PFSK-1 (cell line): ENCODE results near the gene MEGF11.

ENCODE experiments used
- FOXP2 ChIP-seq: optimal IDR thresholded peaks from 2 replicates; pipeline ENCODE3; 2011; ENCODE audit warnings: borderline replicate concordance, control low read depth, inconsistent platforms; ENCODE audit not compliant: insufficient read depth; ENCODE audit errors: extremely low read length, extremely low read depth
- POLR2AphosphoS5 ChIP-seq: IDR thresholded peaks from 2 replicates; pipeline ENCODE4 v1.6.1; 2012; ENCODE audit warnings: low read depth, mild to moderate bottlenecking, control low read depth, low read length, moderate library complexity
- REST ChIP-seq, 2 experiments: IDR thresholded peaks; 2 replicates each; pipeline versions ENCODE4 v1.6.1 to v1.8.0; 2011 to 2012; ENCODE audit warnings: low read depth in 2 of 2, low read length in 2 of 2, control low read depth in 1 of 2, inconsistent platforms in 1 of 2, mild to moderate bottlenecking in 1 of 2, moderate library complexity in 1 of 2; ENCODE audit not compliant: insufficient read depth in 1 of 2
- SIN3A ChIP-seq: IDR thresholded peaks from 2 replicates; pipeline ENCODE4 v1.6.1; 2012; ENCODE audit warnings: mild to moderate bottlenecking, low read length, moderate library complexity, borderline replicate concordance; ENCODE audit not compliant: insufficient read depth
- TAF1 ChIP-seq: IDR thresholded peaks from 2 replicates; pipeline ENCODE4 v1.6.1; 2012; ENCODE audit warnings: low read length, control low read depth, borderline replicate concordance; ENCODE audit not compliant: insufficient read depth

Gene MEGF11

GRCh38 chr15:65869954-65870871 lies 383.3 kb downstream of the MEGF11 start:
- TF ChIP-seq TAF1, result no peak; the same call in 1 of the 2 replicates
- peak; percentile 25; the same call in 1 of the 2 replicates for TF ChIP-seq SIN3A
- peak; percentile 40; the same call in 1 of the 2 replicates for TF ChIP-seq POLR2AphosphoS5

- TF ChIP-seq FOXP2, result no peak
- peak; percentile 54; the same call in 1 of the 2 replicates for TF ChIP-seq SIN3A
- peak; percentile 81; the same call in 1 of the 2 replicates for TF ChIP-seq TAF1
- TF ChIP-seq POLR2AphosphoS5, result peak; percentile 99
- TF ChIP-seq REST (IDR thresholded peaks at IDR 0.05; ENCODE audit: insufficient read depth in 1 of 2, low read depth in 2 of 2, low read length in 2 of 2), result 0 out of 4 replicates have a peak, but pooled peaks of 1 of the 2 experiments have one; percentile 23
Observed at GRCh38 chr15:65869126-65869953, 384.2 kb downstream of the MEGF11 start, which contains the start of gene RAB11A. TSS of gene RAB11A (plus strand) at chr15:65869491. CDS start at chr15:65869586, 95 bp downstream.

GRCh38 chr15:65868546-65869125 lies 384.9 kb downstream of the MEGF11 start:
- no peak for TF ChIP-seq REST (IDR thresholded peaks at IDR 0.05; ENCODE audit: insufficient read depth in 1 of 2, low read depth in 2 of 2, low read length in 2 of 2)
- TF ChIP-seq SIN3A, result no peak
- no peak for TF ChIP-seq POLR2AphosphoS5
- TF ChIP-seq TAF1, result no peak
- TF ChIP-seq FOXP2, result no peak

GRCh38 chr15:65867244-65867643 lies 386.3 kb downstream of the MEGF11 start:
- TF ChIP-seq SIN3A, result no peak

- TF ChIP-seq POLR2AphosphoS5 (no peak), SIN3A (no peak), TAF1 (no peak), REST (IDR thresholded peaks at IDR 0.05; ENCODE audit: insufficient read depth in 1 of 2, low read depth in 2 of 2, low read length in 2 of 2) (no peak), FOXP2 (no peak)
Observed at GRCh38 chr15:65863106-65863505, 390.4 kb downstream of the MEGF11 start.
